Measurements from ENCODE around the gene HNF4A. TPM values are rescaled to one million over a fixed set of nuclear protein-coding genes. Genes with fewer than 3 reads are reported as not detected.

The HNF4A gene
- total and polyA plus RNA-seq, 2 of the 13 experiments (the other 11 are each of a cell fraction or from before 2014, with no cell fraction given): 80.9 to 169 TPM

GRCh38 chr20:44370639-44371218 lies 15.2 kb downstream of the HNF4A start (continued):
- TF ChIP-seq PRDM4 (CRISPR knock-in tag; IDR thresholded peaks at IDR 0.05; ENCODE audit: borderline replicate concordance): no peak
- peak; percentile 84 for TF ChIP-seq KAT8 (CRISPR knock-in tag; IDR thresholded peaks at IDR 0.05)
- TF ChIP-seq ZNF547 (CRISPR knock-in tag; IDR thresholded peaks at IDR 0.05): 0 out of 2 replicates have a peak, but pooled peaks have one; percentile 24
- peak; percentile 88; the same call in 1 of the 2 replicates for TF ChIP-seq ZNF607 (CRISPR knock-in tag; IDR thresholded peaks at IDR 0.05; ENCODE audit: borderline replicate concordance)
- no peak for TF ChIP-seq SRF (IDR thresholded peaks at IDR 0.05; ENCODE audit: low read depth, low read length)
- no peak for TF ChIP-seq FOXP1 (IDR thresholded peaks at IDR 0.05)
- TF ChIP-seq FOXP1 (CRISPR knock-in tag; IDR thresholded peaks at IDR 0.05): peak; percentile 75
- peak; percentile 55; the same call in 1 of the 2 replicates for TF ChIP-seq SIX1 (CRISPR knock-in tag; IDR thresholded peaks at IDR 0.05; ENCODE audit: borderline replicate concordance)
- no peak; the same call in 1 of the 2 replicates for TF ChIP-seq DR1 (CRISPR knock-in tag; IDR thresholded peaks at IDR 0.05)
- TF ChIP-seq ZNF296 (CRISPR knock-in tag; conservative IDR thresholded peaks at IDR 0.05): no peak
- no peak; the same call in none of the 2 replicates for TF ChIP-seq PHF8 (CRISPR knock-in tag; IDR thresholded peaks at IDR 0.05)
- TF ChIP-seq CREM (IDR thresholded peaks at IDR 0.05): peak; percentile 66
- TF ChIP-seq CREM (CRISPR knock-in tag; IDR thresholded peaks at IDR 0.05): no peak
- no peak for TF ChIP-seq ZNF740 (CRISPR knock-in tag; IDR thresholded peaks at IDR 0.05)
- TF ChIP-seq CCAR2 (optimal IDR thresholded peaks at IDR 0.05; ENCODE audit: low read depth, low read length): peak; percentile 93
- peak; percentile 48 for TF ChIP-seq STAG1 (CRISPR knock-in tag; IDR thresholded peaks at IDR 0.05)
- TF ChIP-seq HNRNPUL1 (IDR thresholded peaks at IDR 0.05; ENCODE audit: low read depth, low read length): no peak
- TF ChIP-seq ZNF441 (CRISPR knock-in tag; IDR thresholded peaks at IDR 0.05; ENCODE audit: borderline replicate concordance): peak; percentile 52; the same call in 1 of the 2 replicates
- TF ChIP-seq TEF (CRISPR knock-in tag; IDR thresholded peaks at IDR 0.05): no peak
- no peak for TF ChIP-seq ZNF883 (CRISPR knock-in tag; IDR thresholded peaks at IDR 0.05; ENCODE audit: not compliant biosample characterization)
- TF ChIP-seq MXD4 (CRISPR knock-in tag; IDR thresholded peaks at IDR 0.05): peak; percentile 92; the same call in 1 of the 2 replicates
- TF ChIP-seq BHLHE40 (IDR thresholded peaks at IDR 0.05; ENCODE audit: low read length): peak; percentile 43; the same call in 1 of the 2 replicates
- no peak for TF ChIP-seq ZNF619 (CRISPR knock-in tag; IDR thresholded peaks at IDR 0.05)
- TF ChIP-seq RFXAP (CRISPR knock-in tag; IDR thresholded peaks at IDR 0.05; ENCODE audit: borderline replicate concordance): peak; percentile 76; the same call in 1 of the 2 replicates
- no peak for TF ChIP-seq KLF9 (CRISPR knock-in tag; IDR thresholded peaks at IDR 0.05; ENCODE audit: low read depth)
- peak; percentile 80; the same call in 1 of the 2 replicates for TF ChIP-seq ZSCAN31 (CRISPR knock-in tag; IDR thresholded peaks at IDR 0.05; ENCODE audit: low read depth)
- TF ChIP-seq ZIK1 (CRISPR knock-in tag; IDR thresholded peaks at IDR 0.05; ENCODE audit: borderline replicate concordance, low read depth): 0 out of 2 replicates have a peak, but pooled peaks have one; percentile 19
- peak; percentile 48; the same call in 1 of the 2 replicates for TF ChIP-seq SRY (CRISPR knock-in tag; IDR thresholded peaks at IDR 0.05)
- TF ChIP-seq U2AF1 (optimal IDR thresholded peaks at IDR 0.05; ENCODE audit: low read depth, low read length): peak; percentile 90
- TF ChIP-seq ZNF232 (CRISPR knock-in tag; IDR thresholded peaks at IDR 0.05; ENCODE audit: borderline replicate concordance): no peak; the same call in 1 of the 2 replicates
- peak; percentile 37; the same call in 1 of the 2 replicates for TF ChIP-seq CCDC6 (CRISPR knock-in tag; IDR thresholded peaks at IDR 0.05)
